ENCODE data around the gene GPC5. TPM values are rescaled to one million over a fixed set of nuclear protein-coding genes. Genes with fewer than 3 reads are reported as not detected.

Gene GPC5
- total RNA-seq, 1 donor from 2014 or later, result 10.2 TPM

- DNase-seq, result no peak
- Mint-ChIP-seq H3K4me3 (ENCODE audit: unreplicated experiment) (no peak overlapping the region), H3K27me3 (ENCODE audit: unreplicated experiment) (no peaks in the 10 kb centered on the region), H3K4me1 (ENCODE audit: low read depth, unreplicated experiment) (no peaks in the 10 kb centered on the region), H3K9me3 (ENCODE audit: unreplicated experiment) (peaks cover 1% of the 10 kb centered on the region), H3K36me3 (ENCODE audit: unreplicated experiment) (no peaks in the 10 kb centered on the region), H3K27ac (ENCODE audit: unreplicated experiment) (no peak overlapping the region)
- no peak for TF ChIP-seq CTCF (IDR thresholded peaks at IDR 0.05; ENCODE audit: partially characterized antibody, unreplicated experiment)
Measured at GRCh38 chr13:91567485-91568207, 169.2 kb downstream of the GPC5 start.

GRCh38 chr13:91571681-91572080 is 173.3 kb downstream of the GPC5 start:
- Mint-ChIP-seq H3K27ac (ENCODE audit: unreplicated experiment) (no peak overlapping the region), H3K27me3 (ENCODE audit: unreplicated experiment) (no peaks in the 10 kb centered on the region), H3K4me1 (ENCODE audit: low read depth, unreplicated experiment) (no peaks in the 10 kb centered on the region), H3K9me3 (ENCODE audit: unreplicated experiment) (peaks cover 1% of the 10 kb centered on the region), H3K36me3 (ENCODE audit: unreplicated experiment) (no peaks in the 10 kb centered on the region), H3K4me3 (ENCODE audit: unreplicated experiment) (no peak overlapping the region)
- TF ChIP-seq CTCF (IDR thresholded peaks at IDR 0.05; ENCODE audit: partially characterized antibody, unreplicated experiment), result no peak
- DNase-seq, result no peak

- Mint-ChIP-seq H3K27me3 (ENCODE audit: unreplicated experiment) (no peaks in the 10 kb centered on the region), H3K27ac (ENCODE audit: unreplicated experiment) (no peak overlapping the region), H3K4me3 (ENCODE audit: unreplicated experiment) (no peak overlapping the region), H3K9me3 (ENCODE audit: unreplicated experiment) (peaks cover 1% of the 10 kb centered on the region), H3K36me3 (ENCODE audit: unreplicated experiment) (no peaks in the 10 kb centered on the region), H3K4me1 (ENCODE audit: low read depth, unreplicated experiment) (no peaks in the 10 kb centered on the region)
- TF ChIP-seq CTCF (IDR thresholded peaks at IDR 0.05; ENCODE audit: partially characterized antibody, unreplicated experiment), result no peak
- no peak for DNase-seq
Measured at GRCh38 chr13:91572439-91572838, 174.0 kb downstream of the GPC5 start.

GRCh38 chr13:91572944-91573598 is 174.7 kb downstream of the GPC5 start:
- H3K27me3 Mint-ChIP-seq (ENCODE audit: unreplicated experiment), result peaks cover 1% of the 10 kb centered on the region
- no peak for TF ChIP-seq CTCF (IDR thresholded peaks at IDR 0.05; ENCODE audit: partially characterized antibody, unreplicated experiment)
- no peak for DNase-seq
- no peaks in the 10 kb centered on the region for H3K9me3 Mint-ChIP-seq (ENCODE audit: unreplicated experiment)
- no peak overlapping the region for H3K4me3 Mint-ChIP-seq (ENCODE audit: unreplicated experiment)
- H3K27ac Mint-ChIP-seq (ENCODE audit: unreplicated experiment), result no peak overlapping the region
- no peaks in the 10 kb centered on the region for H3K36me3 Mint-ChIP-seq (ENCODE audit: unreplicated experiment)
- H3K4me1 Mint-ChIP-seq (ENCODE audit: low read depth, unreplicated experiment), result no peaks in the 10 kb centered on the region

- no peaks in the 10 kb centered on the region for H3K36me3 Mint-ChIP-seq (ENCODE audit: unreplicated experiment)
Measured at GRCh38 chr13:91574766-91575165, 176.3 kb downstream of the GPC5 start.

More at GRCh38 chr13:91574766-91575165, 176.3 kb downstream of the GPC5 start:
- no peak overlapping the region for H3K4me3 Mint-ChIP-seq (ENCODE audit: unreplicated experiment)
- no peak for DNase-seq
- no peak overlapping the region for H3K27ac Mint-ChIP-seq (ENCODE audit: unreplicated experiment)
- H3K9me3 Mint-ChIP-seq (ENCODE audit: unreplicated experiment), result no peaks in the 10 kb centered on the region
- peaks cover 1% of the 10 kb centered on the region for H3K27me3 Mint-ChIP-seq (ENCODE audit: unreplicated experiment)
- TF ChIP-seq CTCF (IDR thresholded peaks at IDR 0.05; ENCODE audit: partially characterized antibody, unreplicated experiment), result no peak
- no peaks in the 10 kb centered on the region for H3K4me1 Mint-ChIP-seq (ENCODE audit: low read depth, unreplicated experiment)

All from glutamatergic neuron (in vitro differentiated cells).